Measurements from ENCODE around the gene CATSPERZ. TPM values are rescaled to one million over a fixed set of nuclear protein-coding genes. Genes with fewer than 3 reads are reported as not detected.
A peak's percentile ranks its signal among the peaks of the same experiment; 100 is the strongest.

Gene CATSPERZ
- total RNA-seq, 4 donors from 2014 or later: 0.80 TPM; not detected in 3

- WGBS: 40% methylated on average over 11 of the region's 20 CpGs
- TF ChIP-seq CTCF (IDR thresholded peaks at IDR 0.05): peak; percentile 13 to 34 (median 26)
- TF ChIP-seq POLR2A (IDR thresholded peaks at IDR 0.05; ENCODE audit: low read depth): no peak
- no peak for TF ChIP-seq POLR2AphosphoS5 (IDR thresholded peaks at IDR 0.05)
- TF ChIP-seq EP300 (IDR thresholded peaks at IDR 0.05): no peak
- no peaks in the 10 kb centered on the region for H3K27me3 ChIP-seq
- H3K4me1 ChIP-seq: peaks cover 4 to 11% (median 9%) of the 10 kb centered on the region in 4 donors
- no peak for DNase-seq (ENCODE audit: extremely low spot score)
- H3K9me3 ChIP-seq: no peaks in the 10 kb centered on the region
- no peak overlapping the region for H3K27ac ChIP-seq (replicated peaks in 1 of 4)
- H3K36me3 ChIP-seq: no peaks in the 10 kb centered on the region
- H3K4me3 ChIP-seq: no peak overlapping the region
- intact Hi-C loops (cut with DNase I): no loop called here
These were observed 31.6 kb downstream of the CATSPERZ start for GRCh38 chr11:64331569-64332371.

GRCh38 chr11:64333556-64333955 lies 33.4 kb downstream of the CATSPERZ start:
- WGBS: 86% methylated on average over 8 of the region's 8 CpGs
- no peak overlapping the region for H3K4me3 ChIP-seq
- no peaks in the 10 kb centered on the region for H3K36me3 ChIP-seq
- H3K4me1 ChIP-seq: peaks cover 4 to 11% (median 9%) of the 10 kb centered on the region in 4 donors
- DNase-seq (ENCODE audit: extremely low spot score): no peak
- TF ChIP-seq POLR2A (IDR thresholded peaks at IDR 0.05; ENCODE audit: low read depth): no peak
- TF ChIP-seq CTCF (IDR thresholded peaks at IDR 0.05): no peak
- no peak for TF ChIP-seq EP300 (IDR thresholded peaks at IDR 0.05)
- no peak for TF ChIP-seq POLR2AphosphoS5 (IDR thresholded peaks at IDR 0.05)
- intact Hi-C loops (cut with DNase I): no loop called here
- no peaks in the 10 kb centered on the region for H3K9me3 ChIP-seq
- H3K27ac ChIP-seq (replicated peaks in 1 of 4): no peak overlapping the region
- H3K27me3 ChIP-seq: no peaks in the 10 kb centered on the region

- Histone ChIP-seq H3K4me1 (peaks cover 4 to 11% (median 9%) of the 10 kb centered on the region in 4 donors), H3K36me3 (no peaks in the 10 kb centered on the region), H3K4me3 (no peak overlapping the region), H3K27ac (replicated peaks in 1 of 4) (no peak overlapping the region), H3K9me3 (no peaks in the 10 kb centered on the region), H3K27me3 (no peaks in the 10 kb centered on the region)
- intact Hi-C loops (cut with DNase I): no loop called here
- no peak for DNase-seq (ENCODE audit: extremely low spot score)
- TF ChIP-seq CTCF (IDR thresholded peaks at IDR 0.05): no peak
- TF ChIP-seq POLR2A (IDR thresholded peaks at IDR 0.05; ENCODE audit: low read depth): no peak
- TF ChIP-seq EP300 (IDR thresholded peaks at IDR 0.05): no peak
- TF ChIP-seq POLR2AphosphoS5 (IDR thresholded peaks at IDR 0.05): no peak
- WGBS: 70% methylated on average over 12 of the region's 13 CpGs
These were observed 34.9 kb downstream of the CATSPERZ start for GRCh38 chr11:64334764-64335735.

GRCh38 chr11:64337538-64338249 lies 37.5 kb downstream of the CATSPERZ start:
- no peaks in the 10 kb centered on the region for H3K27me3 ChIP-seq
- no peak overlapping the region for H3K27ac ChIP-seq (replicated peaks in 1 of 4)
- no peak for DNase-seq (ENCODE audit: extremely low spot score)
- TF ChIP-seq EP300 (IDR thresholded peaks at IDR 0.05) (no peak), POLR2A (IDR thresholded peaks at IDR 0.05; ENCODE audit: low read depth) (no peak), POLR2AphosphoS5 (IDR thresholded peaks at IDR 0.05) (no peak), CTCF (IDR thresholded peaks at IDR 0.05) (no peak)
- H3K4me3 ChIP-seq: no peak overlapping the region
- intact Hi-C loops (cut with DNase I): no loop called here
- H3K4me1 ChIP-seq: peaks cover 7 to 22% (median 17%) of the 10 kb centered on the region in 4 donors
- 75% methylated on average over 8 of the region's 8 CpGs for WGBS
- H3K9me3 ChIP-seq: no peaks in the 10 kb centered on the region
- H3K36me3 ChIP-seq: no peaks in the 10 kb centered on the region

Data from esophagus muscularis mucosa (tissue), 4 donors.